ENCODE measurements around the gene UTF1. TPM values are rescaled to one million over a fixed set of nuclear protein-coding genes. Genes with fewer than 3 reads are reported as not detected.

UTF1 gene
- total RNA-seq, 1 donor from 2014 or later = not detected

GRCh38 chr10:133183646-133184378 lies 46.2 kb upstream of the UTF1 start:
- intact Hi-C loops (cut with DNase I) = no loop called here
- H3K4me1 ChIP-seq = no peaks in the 10 kb centered on the region
- H3K27me3 ChIP-seq = no peaks in the 10 kb centered on the region
- TF ChIP-seq, protein P1, sequence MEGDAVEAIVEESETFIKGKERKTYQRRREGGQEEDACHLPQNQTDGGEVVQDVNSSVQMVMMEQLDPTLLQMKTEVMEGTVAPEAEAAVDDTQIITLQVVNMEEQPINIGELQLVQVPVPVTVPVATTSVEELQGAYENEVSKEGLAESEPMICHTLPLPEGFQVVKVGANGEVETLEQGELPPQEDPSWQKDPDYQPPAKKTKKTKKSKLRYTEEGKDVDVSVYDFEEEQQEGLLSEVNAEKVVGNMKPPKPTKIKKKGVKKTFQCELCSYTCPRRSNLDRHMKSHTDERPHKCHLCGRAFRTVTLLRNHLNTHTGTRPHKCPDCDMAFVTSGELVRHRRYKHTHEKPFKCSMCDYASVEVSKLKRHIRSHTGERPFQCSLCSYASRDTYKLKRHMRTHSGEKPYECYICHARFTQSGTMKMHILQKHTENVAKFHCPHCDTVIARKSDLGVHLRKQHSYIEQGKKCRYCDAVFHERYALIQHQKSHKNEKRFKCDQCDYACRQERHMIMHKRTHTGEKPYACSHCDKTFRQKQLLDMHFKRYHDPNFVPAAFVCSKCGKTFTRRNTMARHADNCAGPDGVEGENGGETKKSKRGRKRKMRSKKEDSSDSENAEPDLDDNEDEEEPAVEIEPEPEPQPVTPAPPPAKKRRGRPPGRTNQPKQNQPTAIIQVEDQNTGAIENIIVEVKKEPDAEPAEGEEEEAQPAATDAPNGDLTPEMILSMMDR (IDR thresholded peaks at IDR 0.05) = no peak
- no peak for TF ChIP-seq POLR2AphosphoS5 (IDR thresholded peaks at IDR 0.05; ENCODE audit: insufficient read depth in 1 of 2, low read depth in 1 of 2)
- H3K36me3 ChIP-seq = no peaks in the 10 kb centered on the region
- no peaks in the 10 kb centered on the region for H3K9me3 ChIP-seq
- no peak overlapping the region for H3K27ac ChIP-seq
- DNase-seq (ENCODE audit: extremely low spot score in 2 of 2) = no peak
- H3K4me3 ChIP-seq = no peak overlapping the region

GRCh38 chr10:133184591-133185244 lies 45.3 kb upstream of the UTF1 start:
- Histone ChIP-seq H3K27me3 (no peaks in the 10 kb centered on the region), H3K36me3 (no peaks in the 10 kb centered on the region), H3K4me1 (no peaks in the 10 kb centered on the region), H3K27ac (no peak overlapping the region), H3K9me3 (no peaks in the 10 kb centered on the region), H3K4me3 (no peak overlapping the region)
- intact Hi-C loops (cut with DNase I) = no loop called here
- TF ChIP-seq POLR2A (IDR thresholded peaks at IDR 0.05) (no peak), POLR2AphosphoS5 (IDR thresholded peaks at IDR 0.05; ENCODE audit: insufficient read depth in 1 of 2, low read depth in 1 of 2) (no peak)
- TF ChIP-seq, protein P1 (IDR thresholded peaks at IDR 0.05) = no peak
- no peak for DNase-seq (ENCODE audit: extremely low spot score in 2 of 2)

GRCh38 chr10:133185421-133185820 lies 44.6 kb upstream of the UTF1 start:
- H3K4me1 ChIP-seq = no peaks in the 10 kb centered on the region
- no peaks in the 10 kb centered on the region for H3K27me3 ChIP-seq
- H3K4me3 ChIP-seq = no peak overlapping the region
- H3K9me3 ChIP-seq = no peaks in the 10 kb centered on the region
- no peak for DNase-seq (ENCODE audit: extremely low spot score in 2 of 2)
- H3K36me3 ChIP-seq = no peaks in the 10 kb centered on the region
- intact Hi-C loops (cut with DNase I) = no loop called here
- no peak overlapping the region for H3K27ac ChIP-seq
- TF ChIP-seq, protein P1 (IDR thresholded peaks at IDR 0.05) = no peak
- TF ChIP-seq POLR2A (IDR thresholded peaks at IDR 0.05) = no peak
- TF ChIP-seq POLR2AphosphoS5 (IDR thresholded peaks at IDR 0.05; ENCODE audit: insufficient read depth in 1 of 2, low read depth in 1 of 2) = no peak

DNA sequence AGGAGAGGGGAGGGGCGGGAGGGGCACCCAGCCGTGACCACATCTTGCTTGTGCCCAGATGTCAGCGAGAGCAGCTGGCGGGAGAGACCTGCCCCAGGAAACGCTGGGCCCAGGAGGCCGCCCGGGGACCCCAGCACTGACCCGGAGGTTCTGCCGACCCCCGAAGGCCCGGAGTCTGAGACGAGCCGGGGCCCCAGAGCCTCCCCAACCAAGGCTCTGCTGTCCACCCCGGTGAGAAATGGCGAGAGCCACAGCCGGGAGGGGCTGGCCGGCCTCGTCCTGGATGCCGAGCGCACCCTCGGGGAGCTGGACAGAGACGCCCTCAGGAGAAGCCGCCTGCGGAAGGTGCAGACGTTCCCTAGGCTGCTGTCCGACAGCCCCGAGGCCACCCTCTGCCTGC lies 44.1 kb upstream of the UTF1 start:
- no peak for DNase-seq (ENCODE audit: extremely low spot score in 2 of 2)
- no peaks in the 10 kb centered on the region for H3K4me1 ChIP-seq
- no peaks in the 10 kb centered on the region for H3K9me3 ChIP-seq
- H3K4me3 ChIP-seq = no peak overlapping the region
- H3K36me3 ChIP-seq = no peaks in the 10 kb centered on the region
- TF ChIP-seq, protein P1 (IDR thresholded peaks at IDR 0.05) = no peak
- TF ChIP-seq POLR2AphosphoS5 (IDR thresholded peaks at IDR 0.05; ENCODE audit: insufficient read depth in 1 of 2, low read depth in 1 of 2) (no peak), POLR2A (IDR thresholded peaks at IDR 0.05) (no peak)
- no peak overlapping the region for H3K27ac ChIP-seq
- H3K27me3 ChIP-seq = no peaks in the 10 kb centered on the region
- intact Hi-C loops (cut with DNase I) = no loop called here

Measured in vagina (tissue), 2 donors.